NCI-H2081 (cell line): ENCODE measurements around the gene PRR35.

Experiments
- DNase-seq, 2 experiments: peaks; one replicate each; lab custom pipeline; 2025; lab: John Stamatoyannopoulos, UW

PRR35 gene

DNA sequence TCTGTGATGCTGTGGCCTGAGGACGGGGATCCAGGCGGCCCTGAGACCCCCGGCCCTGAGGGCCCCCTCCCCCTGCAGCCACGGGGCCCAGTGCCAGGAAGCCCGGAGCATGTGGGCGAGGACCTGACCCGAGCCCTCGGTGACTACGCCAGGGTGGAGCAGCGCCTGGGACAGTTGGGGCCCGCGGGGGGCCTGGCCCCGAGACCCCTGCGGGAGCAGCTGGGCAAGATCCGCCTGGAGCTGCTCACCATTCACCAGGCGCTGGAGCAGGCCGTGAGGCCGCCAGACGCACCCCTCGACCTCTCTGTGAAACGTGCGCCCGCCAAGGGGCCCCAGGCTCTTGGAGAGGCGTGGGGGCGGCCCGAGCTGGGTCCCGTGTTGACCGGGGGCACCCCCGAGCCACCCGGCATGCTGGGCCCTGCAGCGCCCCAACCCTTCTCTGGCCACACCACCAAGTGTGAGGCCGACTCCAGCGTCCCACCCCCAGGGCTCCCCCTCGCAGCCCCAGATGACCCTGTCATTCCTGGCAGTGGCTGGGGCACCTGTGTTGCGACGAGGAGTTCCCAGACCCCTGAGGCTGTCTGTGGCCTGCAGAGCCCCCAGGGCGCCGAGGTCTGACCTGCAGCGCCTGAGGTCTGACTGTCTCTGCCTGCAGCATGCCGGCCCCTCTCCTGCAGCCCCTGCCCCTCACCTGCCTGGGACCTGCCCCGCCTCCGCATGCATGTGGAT is 4.7 kb downstream of the PRR35 start:
- no peak for DNase-seq

GRCh38 chr16:565419-566330 is 5.5 kb downstream of the PRR35 start:
- no peak for DNase-seq

DNA sequence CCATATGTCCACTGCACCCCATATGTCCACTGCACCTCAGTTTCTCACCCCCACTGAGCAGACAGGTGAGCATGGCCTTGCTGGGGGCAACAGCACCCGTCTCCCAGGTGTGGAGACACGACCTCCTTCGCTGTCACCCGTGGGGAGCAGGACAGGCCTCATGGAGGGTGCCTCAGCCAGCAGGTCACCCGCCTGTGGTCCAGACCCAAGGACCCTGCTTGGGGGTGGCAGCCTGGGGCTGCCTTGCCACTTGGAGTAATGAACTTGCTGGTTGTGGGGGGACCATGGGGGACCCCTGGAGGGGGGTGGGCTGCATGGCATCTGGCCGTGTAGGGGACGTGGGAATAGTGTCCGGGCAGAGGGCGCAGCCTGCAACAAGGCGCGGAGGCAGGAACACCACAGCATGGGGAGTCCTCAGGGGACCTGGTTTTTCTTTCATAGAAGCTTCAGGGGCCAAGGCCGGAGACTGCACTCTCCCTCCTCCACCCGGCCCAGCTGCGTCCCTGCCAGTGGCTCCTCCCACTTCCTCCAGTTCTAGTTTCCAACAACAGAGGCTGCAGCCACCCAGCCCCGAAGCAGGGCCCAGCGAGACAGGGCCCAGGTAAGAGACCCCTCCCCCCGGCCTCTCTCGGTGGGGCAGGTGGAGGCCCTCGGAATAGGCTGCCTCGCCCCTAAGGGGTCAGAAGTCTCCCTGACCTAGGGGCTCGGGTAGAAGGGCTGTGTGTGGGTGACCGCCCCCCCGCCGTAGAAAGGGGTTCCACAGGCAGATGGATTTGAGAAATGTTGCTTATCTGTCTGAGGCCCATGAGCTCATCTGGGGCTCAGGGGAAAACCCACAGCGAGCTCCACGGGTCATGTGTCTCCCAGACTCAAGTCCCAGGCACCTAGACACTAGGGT is 6.5 kb downstream of the PRR35 start, which contains the start of gene NHLRC4:
Gene NHLRC4 (plus strand): TSS at position 531 of the 898 bp plus-strand sequence. CDS start 1,043 bp downstream, outside the sequence.
- peak in 1 of 2 experiments; percentile 25 for DNase-seq

- no peak for DNase-seq
Measured at GRCh38 chr16:567373-568256, 7.4 kb downstream of the PRR35 start.

- no peak for DNase-seq
Measured at GRCh38 chr16:568401-569258, 8.4 kb downstream of the PRR35 start.

DNA sequence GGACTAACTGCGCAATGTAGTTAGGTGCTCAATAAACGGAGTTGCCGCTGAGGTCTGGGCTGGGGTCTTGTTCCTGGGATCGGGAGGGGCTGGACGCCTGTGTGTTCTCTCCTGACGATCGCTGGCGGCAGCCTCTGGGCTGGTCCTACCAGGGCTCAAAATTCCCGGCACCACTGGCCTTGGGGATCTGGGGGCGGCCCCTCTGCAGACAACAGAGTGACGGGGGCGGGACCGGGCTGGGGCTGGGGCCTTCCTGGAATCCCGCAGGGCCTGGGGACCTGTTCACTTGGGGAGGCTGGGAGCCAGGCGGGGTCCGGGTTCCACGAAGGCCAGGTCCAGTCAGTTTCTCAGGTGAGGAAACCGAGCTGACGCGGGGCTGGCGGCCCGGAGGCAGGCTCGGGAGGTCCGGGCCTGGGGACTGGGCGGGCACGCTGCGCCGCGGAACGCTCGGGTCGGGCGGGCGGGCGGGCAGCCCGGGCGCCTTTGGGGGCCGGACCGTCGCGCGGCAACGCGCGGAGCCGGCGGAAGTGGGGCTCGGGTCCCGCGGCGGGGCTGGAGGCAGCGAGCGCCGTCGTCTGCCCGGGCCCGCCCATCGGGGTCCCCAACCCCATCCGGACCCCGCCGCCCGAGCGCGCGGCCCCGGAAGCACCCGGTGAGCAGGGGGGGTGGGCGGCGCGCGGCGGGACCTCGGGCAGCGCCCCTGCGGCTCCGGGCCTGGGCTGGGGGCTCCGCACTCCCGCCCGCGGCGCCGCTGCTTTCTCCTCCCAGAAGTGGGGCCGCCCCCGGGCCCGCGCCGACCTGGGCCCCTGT is 9.5 kb downstream of the PRR35 start, which contains the start of gene PIGQ:
Gene PIGQ (plus strand): TSS at position 524 of the 810 bp plus-strand sequence. CDS start 4,107 bp downstream, outside the sequence.
- peak in 1 of 2 experiments; percentile 55 for DNase-seq

- no peak for DNase-seq
Measured at GRCh38 chr16:572865-573650, 12.9 kb downstream of the PRR35 start.

DNA sequence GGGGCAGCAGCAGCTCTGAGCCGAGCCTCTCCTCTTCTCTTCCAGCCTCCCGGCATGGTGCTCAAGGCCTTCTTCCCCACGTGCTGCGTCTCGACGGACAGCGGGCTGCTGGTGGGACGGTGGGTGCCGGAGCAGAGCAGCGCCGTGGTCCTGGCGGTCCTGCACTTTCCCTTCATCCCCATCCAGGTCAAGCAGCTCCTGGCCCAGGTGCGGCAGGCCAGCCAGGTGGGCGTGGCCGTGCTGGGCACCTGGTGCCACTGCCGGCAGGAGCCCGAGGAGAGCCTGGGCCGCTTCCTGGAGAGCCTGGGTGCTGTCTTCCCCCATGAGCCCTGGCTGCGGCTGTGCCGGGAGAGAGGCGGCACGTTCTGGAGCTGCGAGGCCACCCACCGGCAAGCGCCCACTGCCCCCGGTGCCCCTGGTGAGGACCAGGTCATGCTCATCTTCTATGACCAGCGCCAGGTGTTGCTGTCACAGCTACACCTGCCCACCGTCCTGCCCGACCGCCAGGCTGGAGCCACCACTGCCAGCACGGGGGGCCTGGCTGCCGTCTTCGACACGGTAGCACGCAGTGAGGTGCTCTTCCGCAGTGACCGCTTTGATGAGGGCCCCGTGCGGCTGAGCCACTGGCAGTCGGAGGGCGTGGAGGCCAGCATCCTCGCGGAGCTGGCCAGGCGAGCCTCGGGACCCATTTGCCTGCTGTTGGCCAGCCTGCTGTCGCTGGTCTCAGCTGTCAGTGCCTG is 14.0 kb downstream of the PRR35 start:
- DNase-seq, result no peak

DNA sequence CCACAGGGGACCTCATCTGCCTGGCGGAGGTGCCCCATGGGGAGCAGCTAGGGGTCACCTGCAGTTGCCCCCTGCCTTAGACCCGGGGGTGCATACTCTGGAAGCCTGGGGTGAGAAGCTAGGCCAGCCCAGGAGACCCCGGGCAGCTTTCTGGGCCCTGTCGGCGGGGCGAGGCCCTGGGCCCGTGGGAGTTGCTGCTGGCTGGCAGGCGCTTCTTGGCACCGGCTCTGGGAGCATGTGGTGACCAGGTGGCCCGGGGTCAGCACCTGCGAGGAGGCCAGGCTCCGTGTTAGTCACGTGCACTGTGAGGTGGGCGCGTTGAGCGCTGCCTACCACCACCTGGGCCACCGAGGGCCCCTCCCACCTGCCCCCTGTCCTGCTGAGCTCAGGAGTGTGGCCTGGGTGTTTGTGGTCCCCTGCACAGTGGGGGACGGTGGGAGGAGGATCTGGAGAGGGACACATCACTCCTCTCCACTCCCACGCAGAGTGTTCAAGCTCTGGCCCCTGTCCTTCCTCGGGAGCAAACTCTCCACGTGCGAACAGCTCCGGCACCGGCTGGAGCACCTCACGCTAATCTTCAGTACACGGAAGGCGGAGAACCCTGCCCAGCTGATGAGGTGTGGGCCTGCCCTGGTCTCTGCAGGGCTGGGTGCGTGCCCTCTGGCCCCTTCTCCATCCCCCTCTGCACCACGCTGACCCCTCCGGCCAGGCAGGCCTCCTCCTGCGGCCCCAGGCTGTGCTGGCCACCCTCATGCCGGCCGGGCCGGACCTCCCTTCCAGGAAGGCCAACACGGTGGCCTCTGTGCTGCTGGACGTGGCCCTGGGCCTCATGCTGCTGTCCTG is 15.4 kb downstream of the PRR35 start:
- DNase-seq, result no peak

DNA sequence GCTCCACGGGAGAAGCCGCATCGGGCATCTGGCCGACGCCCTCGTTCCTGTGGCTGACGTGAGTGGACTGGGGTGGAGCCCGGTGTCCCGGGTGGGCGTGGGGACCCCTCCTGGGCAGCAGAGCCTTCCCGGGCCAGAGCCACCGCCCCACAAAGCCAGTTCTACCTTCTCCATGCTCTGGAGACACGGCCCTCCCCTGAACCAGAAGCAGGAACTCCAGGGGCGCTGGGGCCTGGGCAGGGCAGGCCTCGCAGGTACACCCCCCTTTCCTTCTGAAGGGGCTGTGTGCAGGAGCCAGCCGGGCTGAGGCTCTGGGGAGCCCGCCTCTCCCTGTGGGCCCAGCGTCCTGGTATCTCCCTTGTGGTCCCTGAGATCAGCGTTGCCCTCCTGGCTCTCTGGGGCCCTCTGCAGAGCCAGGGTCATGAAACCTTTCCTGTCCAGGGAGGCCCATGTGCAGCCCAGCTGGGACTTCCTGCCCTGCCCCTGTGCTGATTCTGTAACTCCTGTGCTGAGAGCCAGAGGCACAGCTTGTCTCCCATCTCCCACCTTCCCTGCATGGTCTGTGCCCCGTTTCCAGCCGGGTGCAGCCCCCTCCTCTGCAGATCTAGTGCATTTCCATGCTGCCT is 16.1 kb downstream of the PRR35 start:
- DNase-seq, result no peak

DNA sequence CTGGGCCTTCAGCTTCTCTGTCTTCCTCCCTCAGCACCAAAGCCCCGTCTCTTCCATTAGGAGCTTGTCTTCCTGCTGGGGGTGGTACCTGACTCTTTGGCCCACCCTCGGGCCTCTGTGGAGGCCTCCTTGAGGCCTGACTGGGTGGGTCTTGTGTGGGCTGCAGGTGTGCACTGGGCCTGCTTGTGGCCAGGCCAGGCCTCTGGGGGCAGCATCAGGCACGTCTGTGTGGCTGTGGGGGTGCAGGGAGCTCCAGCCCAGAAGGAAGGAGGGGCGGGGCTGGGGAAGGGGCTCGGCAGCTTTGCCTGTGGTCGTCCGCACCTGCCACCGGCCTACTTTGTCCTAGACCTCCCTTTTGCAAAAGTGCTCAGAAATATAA is 16.6 kb downstream of the PRR35 start:
- DNase-seq, result no peak

DNA sequence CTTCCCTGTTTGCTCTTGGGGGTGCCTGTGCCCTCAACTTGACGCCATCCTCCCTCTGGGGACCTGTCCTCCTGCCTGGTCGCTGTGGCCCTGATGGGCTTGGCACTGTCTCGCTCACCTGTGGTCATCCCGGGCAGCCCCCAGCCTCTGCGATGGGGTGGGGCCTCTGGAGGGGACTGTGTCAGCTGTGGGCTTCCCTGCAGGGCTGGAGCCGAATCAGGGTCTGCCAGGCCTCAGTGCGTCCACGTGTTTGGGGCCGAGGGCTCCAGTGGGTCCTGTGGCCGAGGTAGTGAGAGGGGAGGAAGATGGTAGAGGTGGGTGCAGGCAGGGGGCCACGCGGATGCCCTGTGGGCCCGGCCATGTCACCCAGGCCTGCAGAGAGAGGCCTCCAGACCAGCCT is 17.6 kb downstream of the PRR35 start:
- DNase-seq, result no peak

GRCh38 chr16:578232-578869 is 18.2 kb downstream of the PRR35 start:
- no peak for DNase-seq

GRCh38 chr16:578870-579405 is 18.7 kb downstream of the PRR35 start:
- peak; percentile 37 to 60 for DNase-seq
